ENCODE measurements around the gene AZGP1. TPM values are rescaled to one million over a fixed set of nuclear protein-coding genes. Genes with fewer than 3 reads are reported as not detected.
A peak's percentile ranks its signal among the peaks of the same experiment; 100 is the strongest.

Gene AZGP1
- total RNA-seq, 2 donors from 2014 or later, result not detected

DNA sequence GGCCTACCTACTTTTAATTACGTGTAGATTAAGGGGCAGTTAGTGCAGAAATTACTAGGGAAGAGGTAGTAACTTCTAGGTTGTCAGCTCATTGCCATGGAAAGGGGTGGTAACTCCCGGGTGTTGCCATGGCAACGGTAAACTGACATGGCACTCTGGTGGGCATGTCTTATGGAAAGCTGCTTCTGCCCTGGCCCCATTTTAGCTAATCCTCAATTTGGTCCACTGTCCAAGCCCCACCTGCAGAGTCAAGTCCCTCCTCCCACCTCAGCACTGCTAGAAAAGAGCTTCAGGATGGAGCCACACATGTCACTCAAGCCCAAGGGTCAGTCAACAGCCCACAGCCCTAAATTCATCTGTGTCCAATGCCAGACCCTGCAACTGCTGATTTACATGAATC, 32.1 kb upstream of the AZGP1 start:
- no peak overlapping the region for H3K4me3 Mint-ChIP-seq
- WGBS, 2 experiments (ENCODE audit: insufficient coverage in 1 of 2, insufficient read length in 1 of 2), result 74% methylated on average over 3 of the region's 3 CpGs
- no peak overlapping the region for H3K9ac ChIP-seq (ENCODE audit: extremely low read depth, low read length, poor library complexity, severe bottlenecking)
- H3K4me3 ChIP-seq (ENCODE audit: low read length), result no peak overlapping the region
- DNase-seq, result peak; percentile 59
- H3K27ac ChIP-seq (ENCODE audit: low read depth, low read length), result no peak overlapping the region
- H3K4me1 Mint-ChIP-seq, result peaks cover 11% of the 10 kb centered on the region
- peaks cover 2% of the 10 kb centered on the region for H3K27me3 Mint-ChIP-seq (ENCODE audit: insufficient read depth)
- no peaks in the 10 kb centered on the region for H3K4me1 ChIP-seq (ENCODE audit: control insufficient read depth, insufficient read depth, low read length)
- TF ChIP-seq, protein P1, sequence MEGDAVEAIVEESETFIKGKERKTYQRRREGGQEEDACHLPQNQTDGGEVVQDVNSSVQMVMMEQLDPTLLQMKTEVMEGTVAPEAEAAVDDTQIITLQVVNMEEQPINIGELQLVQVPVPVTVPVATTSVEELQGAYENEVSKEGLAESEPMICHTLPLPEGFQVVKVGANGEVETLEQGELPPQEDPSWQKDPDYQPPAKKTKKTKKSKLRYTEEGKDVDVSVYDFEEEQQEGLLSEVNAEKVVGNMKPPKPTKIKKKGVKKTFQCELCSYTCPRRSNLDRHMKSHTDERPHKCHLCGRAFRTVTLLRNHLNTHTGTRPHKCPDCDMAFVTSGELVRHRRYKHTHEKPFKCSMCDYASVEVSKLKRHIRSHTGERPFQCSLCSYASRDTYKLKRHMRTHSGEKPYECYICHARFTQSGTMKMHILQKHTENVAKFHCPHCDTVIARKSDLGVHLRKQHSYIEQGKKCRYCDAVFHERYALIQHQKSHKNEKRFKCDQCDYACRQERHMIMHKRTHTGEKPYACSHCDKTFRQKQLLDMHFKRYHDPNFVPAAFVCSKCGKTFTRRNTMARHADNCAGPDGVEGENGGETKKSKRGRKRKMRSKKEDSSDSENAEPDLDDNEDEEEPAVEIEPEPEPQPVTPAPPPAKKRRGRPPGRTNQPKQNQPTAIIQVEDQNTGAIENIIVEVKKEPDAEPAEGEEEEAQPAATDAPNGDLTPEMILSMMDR (conservative IDR thresholded peaks at IDR 0.05), result no peak
- H3K36me3 Mint-ChIP-seq (ENCODE audit: low read depth), result no peaks in the 10 kb centered on the region
- H3K27ac Mint-ChIP-seq, result no peak overlapping the region
- H3K27me3 ChIP-seq (ENCODE audit: control insufficient read depth, insufficient read depth, low read length, poor library complexity, severe bottlenecking), result no peaks in the 10 kb centered on the region
- H3K36me3 ChIP-seq (ENCODE audit: control insufficient read depth, insufficient read depth, low read length), result no peaks in the 10 kb centered on the region
- H3K9me3 Mint-ChIP-seq, result no peaks in the 10 kb centered on the region
- H3K9me3 ChIP-seq (ENCODE audit: control insufficient read depth, low read length), result no peaks in the 10 kb centered on the region

DNA sequence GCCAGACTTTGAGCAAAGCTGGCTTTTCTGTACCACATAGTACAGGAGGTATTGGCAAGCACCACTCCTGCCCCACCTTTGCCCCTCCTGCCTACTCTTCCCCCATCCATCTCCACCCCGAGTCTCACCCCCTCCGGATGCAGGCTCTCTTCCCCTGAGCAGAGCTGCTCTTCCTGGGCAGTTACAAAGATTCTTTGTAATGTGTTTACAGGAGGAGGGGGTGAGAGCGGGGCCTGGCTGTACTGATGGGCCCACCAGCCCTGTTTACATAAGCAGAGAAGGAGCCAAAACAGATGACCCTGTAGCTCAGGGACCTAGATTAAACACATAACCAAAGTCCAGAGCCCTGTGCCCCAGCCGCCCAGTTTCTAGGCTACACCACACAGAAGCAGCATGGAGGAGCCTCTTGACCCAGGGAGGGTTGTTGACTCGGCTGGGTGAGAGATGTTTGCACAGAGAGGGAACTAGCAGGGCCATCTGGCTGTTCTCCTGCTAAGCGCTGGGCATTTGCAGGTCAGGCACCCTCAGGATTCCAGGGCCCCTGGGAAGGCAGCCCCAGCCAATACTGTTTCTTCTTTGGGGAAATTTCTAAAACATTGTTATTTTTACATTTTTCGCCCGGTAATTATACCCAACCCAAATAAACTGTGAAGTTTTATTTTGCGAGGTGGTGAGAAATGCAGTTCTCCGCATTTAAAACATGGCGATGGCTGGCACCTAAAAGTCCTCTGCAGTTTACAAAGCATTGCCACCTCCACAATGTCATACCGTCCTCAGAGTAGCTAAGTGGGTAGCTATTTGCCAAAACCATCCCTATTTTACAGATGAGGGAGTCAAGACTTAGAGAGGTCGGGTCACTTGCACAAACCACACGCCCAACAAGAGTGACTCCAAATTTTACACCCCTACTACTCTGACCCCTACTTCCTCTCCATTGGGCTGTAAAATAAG, 28.2 kb upstream of the AZGP1 start:
- H3K27ac Mint-ChIP-seq, result peak overlapping the region; percentile 84
- H3K9me3 ChIP-seq (ENCODE audit: control insufficient read depth, low read length), result no peaks in the 10 kb centered on the region

DNA sequence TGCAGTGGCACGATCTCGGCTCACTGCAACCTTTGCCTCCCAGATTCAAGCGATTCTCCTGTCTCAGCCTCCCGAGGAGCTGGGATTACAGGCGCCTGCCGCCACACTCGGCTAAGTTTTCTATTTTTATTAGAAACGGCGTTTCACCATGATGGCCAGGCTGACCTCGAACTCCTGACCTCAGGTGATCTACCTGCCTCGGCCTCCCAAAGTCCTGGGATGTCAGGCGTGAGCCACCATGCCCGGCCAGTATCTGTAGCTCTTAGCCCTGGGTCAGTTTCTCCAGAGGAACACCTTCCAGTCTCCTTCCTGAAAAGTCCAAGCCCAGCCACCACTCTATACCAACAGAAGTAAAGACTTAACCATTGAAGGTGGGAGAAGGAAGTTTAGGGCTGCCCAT, 24.4 kb upstream of the AZGP1 start:
- Histone ChIP-seq H3K27me3 (ENCODE audit: control insufficient read depth, insufficient read depth, low read length, poor library complexity, severe bottlenecking) (no peaks in the 10 kb centered on the region), H3K27ac (ENCODE audit: low read depth, low read length) (no peak overlapping the region), H3K9me3 (ENCODE audit: control insufficient read depth, low read length) (no peaks in the 10 kb centered on the region), H3K9ac (ENCODE audit: extremely low read depth, low read length, poor library complexity, severe bottlenecking) (no peak overlapping the region), H3K4me3 (ENCODE audit: low read length) (no peak overlapping the region), H3K36me3 (ENCODE audit: control insufficient read depth, insufficient read depth, low read length) (no peaks in the 10 kb centered on the region), H3K4me1 (ENCODE audit: control insufficient read depth, insufficient read depth, low read length) (no peaks in the 10 kb centered on the region)
- Mint-ChIP-seq H3K27me3 (ENCODE audit: insufficient read depth) (peaks cover 2% of the 10 kb centered on the region), H3K4me1 (peaks cover 14% of the 10 kb centered on the region), H3K9me3 (no peaks in the 10 kb centered on the region), H3K36me3 (ENCODE audit: low read depth) (no peaks in the 10 kb centered on the region), H3K27ac (no peak overlapping the region), H3K4me3 (no peak overlapping the region)
- TF ChIP-seq, protein P1 (conservative IDR thresholded peaks at IDR 0.05), result no peak
- no peak for DNase-seq
- 91% methylated on average over 10 to 13 of the region's 13 CpGs for WGBS, 2 experiments (ENCODE audit: insufficient coverage in 1 of 2, insufficient read length in 1 of 2)

More for the DNA sequence above, 28.2 kb upstream of the AZGP1 start:
- TF ChIP-seq, protein P1 (conservative IDR thresholded peaks at IDR 0.05), result no peak
- 60 to 71% methylated on average over 2 to 14 of the region's 14 CpGs for WGBS, 2 experiments (ENCODE audit: insufficient coverage in 1 of 2, insufficient read length in 1 of 2)
- peak; percentile 70 for DNase-seq
- Mint-ChIP-seq H3K9me3 (no peaks in the 10 kb centered on the region), H3K4me3 (peak overlapping the region; percentile 12), H3K4me1 (peaks cover 11% of the 10 kb centered on the region), H3K36me3 (ENCODE audit: low read depth) (no peaks in the 10 kb centered on the region), H3K27me3 (ENCODE audit: insufficient read depth) (no peaks in the 10 kb centered on the region)
- H3K9ac ChIP-seq (ENCODE audit: extremely low read depth, low read length, poor library complexity, severe bottlenecking), result no peak overlapping the region
- no peaks in the 10 kb centered on the region for H3K36me3 ChIP-seq (ENCODE audit: control insufficient read depth, insufficient read depth, low read length)
- H3K4me1 ChIP-seq (ENCODE audit: control insufficient read depth, insufficient read depth, low read length), result no peaks in the 10 kb centered on the region
- H3K27me3 ChIP-seq (ENCODE audit: control insufficient read depth, insufficient read depth, low read length, poor library complexity, severe bottlenecking), result no peaks in the 10 kb centered on the region
- no peak overlapping the region for H3K4me3 ChIP-seq (ENCODE audit: low read length)
- H3K27ac ChIP-seq (ENCODE audit: low read depth, low read length), result no peak overlapping the region

All from endodermal cell (in vitro differentiated cells).